ENCODE measurements around the gene SMG7. TPM values are rescaled to one million over a fixed set of nuclear protein-coding genes. Genes with fewer than 3 reads are reported as not detected.

Gene SMG7
- total and polyA plus RNA-seq, 10 of the 15 experiments (the other 5 are each of a cell fraction or from before 2014, with no cell fraction given), result 9.5 to 65.4 (median 42.7) TPM

DNA sequence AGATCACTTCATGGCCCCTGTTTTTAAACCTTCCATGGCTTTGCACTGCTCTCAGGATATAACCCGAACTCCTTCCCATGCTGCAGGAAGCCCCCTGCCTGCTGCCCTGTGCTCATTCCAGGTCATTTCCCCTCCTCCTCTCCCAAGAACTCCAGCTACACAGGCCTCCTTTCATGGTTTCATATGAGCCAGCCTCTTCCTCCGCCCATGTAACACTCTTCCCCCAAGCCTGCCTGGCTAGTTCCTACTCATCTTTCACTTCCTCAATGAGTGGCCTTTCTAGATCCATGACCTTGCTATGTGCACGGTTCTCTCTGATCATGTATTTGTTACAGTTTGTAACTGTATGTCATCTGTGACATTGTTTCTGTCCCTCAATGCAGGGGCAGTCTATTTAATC is 121.1 kb downstream of the SMG7 start (continued):
- TF ChIP-seq, protein P1, sequence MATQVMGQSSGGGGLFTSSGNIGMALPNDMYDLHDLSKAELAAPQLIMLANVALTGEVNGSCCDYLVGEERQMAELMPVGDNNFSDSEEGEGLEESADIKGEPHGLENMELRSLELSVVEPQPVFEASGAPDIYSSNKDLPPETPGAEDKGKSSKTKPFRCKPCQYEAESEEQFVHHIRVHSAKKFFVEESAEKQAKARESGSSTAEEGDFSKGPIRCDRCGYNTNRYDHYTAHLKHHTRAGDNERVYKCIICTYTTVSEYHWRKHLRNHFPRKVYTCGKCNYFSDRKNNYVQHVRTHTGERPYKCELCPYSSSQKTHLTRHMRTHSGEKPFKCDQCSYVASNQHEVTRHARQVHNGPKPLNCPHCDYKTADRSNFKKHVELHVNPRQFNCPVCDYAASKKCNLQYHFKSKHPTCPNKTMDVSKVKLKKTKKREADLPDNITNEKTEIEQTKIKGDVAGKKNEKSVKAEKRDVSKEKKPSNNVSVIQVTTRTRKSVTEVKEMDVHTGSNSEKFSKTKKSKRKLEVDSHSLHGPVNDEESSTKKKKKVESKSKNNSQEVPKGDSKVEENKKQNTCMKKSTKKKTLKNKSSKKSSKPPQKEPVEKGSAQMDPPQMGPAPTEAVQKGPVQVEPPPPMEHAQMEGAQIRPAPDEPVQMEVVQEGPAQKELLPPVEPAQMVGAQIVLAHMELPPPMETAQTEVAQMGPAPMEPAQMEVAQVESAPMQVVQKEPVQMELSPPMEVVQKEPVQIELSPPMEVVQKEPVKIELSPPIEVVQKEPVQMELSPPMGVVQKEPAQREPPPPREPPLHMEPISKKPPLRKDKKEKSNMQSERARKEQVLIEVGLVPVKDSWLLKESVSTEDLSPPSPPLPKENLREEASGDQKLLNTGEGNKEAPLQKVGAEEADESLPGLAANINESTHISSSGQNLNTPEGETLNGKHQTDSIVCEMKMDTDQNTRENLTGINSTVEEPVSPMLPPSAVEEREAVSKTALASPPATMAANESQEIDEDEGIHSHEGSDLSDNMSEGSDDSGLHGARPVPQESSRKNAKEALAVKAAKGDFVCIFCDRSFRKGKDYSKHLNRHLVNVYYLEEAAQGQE (IDR thresholded peaks at IDR 0.05; ENCODE audit: low read depth, low read length), result no peak
- TF ChIP-seq POU2F2 (IDR thresholded peaks at IDR 0.05; ENCODE audit: borderline replicate concordance, low read depth, low read length) (peak; percentile 36; the same call in 1 of the 3 replicates), CHD4 (IDR thresholded peaks at IDR 0.05) (no peak)
- TF ChIP-seq, protein P2, sequence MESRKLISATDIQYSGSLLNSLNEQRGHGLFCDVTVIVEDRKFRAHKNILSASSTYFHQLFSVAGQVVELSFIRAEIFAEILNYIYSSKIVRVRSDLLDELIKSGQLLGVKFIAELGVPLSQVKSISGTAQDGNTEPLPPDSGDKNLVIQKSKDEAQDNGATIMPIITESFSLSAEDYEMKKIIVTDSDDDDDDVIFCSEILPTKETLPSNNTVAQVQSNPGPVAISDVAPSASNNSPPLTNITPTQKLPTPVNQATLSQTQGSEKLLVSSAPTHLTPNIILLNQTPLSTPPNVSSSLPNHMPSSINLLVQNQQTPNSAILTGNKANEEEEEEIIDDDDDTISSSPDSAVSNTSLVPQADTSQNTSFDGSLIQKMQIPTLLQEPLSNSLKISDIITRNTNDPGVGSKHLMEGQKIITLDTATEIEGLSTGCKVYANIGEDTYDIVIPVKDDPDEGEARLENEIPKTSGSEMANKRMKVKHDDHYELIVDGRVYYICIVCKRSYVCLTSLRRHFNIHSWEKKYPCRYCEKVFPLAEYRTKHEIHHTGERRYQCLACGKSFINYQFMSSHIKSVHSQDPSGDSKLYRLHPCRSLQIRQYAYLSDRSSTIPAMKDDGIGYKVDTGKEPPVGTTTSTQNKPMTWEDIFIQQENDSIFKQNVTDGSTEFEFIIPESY (IDR thresholded peaks at IDR 0.05), result no peak
- TF ChIP-seq, protein P3, sequence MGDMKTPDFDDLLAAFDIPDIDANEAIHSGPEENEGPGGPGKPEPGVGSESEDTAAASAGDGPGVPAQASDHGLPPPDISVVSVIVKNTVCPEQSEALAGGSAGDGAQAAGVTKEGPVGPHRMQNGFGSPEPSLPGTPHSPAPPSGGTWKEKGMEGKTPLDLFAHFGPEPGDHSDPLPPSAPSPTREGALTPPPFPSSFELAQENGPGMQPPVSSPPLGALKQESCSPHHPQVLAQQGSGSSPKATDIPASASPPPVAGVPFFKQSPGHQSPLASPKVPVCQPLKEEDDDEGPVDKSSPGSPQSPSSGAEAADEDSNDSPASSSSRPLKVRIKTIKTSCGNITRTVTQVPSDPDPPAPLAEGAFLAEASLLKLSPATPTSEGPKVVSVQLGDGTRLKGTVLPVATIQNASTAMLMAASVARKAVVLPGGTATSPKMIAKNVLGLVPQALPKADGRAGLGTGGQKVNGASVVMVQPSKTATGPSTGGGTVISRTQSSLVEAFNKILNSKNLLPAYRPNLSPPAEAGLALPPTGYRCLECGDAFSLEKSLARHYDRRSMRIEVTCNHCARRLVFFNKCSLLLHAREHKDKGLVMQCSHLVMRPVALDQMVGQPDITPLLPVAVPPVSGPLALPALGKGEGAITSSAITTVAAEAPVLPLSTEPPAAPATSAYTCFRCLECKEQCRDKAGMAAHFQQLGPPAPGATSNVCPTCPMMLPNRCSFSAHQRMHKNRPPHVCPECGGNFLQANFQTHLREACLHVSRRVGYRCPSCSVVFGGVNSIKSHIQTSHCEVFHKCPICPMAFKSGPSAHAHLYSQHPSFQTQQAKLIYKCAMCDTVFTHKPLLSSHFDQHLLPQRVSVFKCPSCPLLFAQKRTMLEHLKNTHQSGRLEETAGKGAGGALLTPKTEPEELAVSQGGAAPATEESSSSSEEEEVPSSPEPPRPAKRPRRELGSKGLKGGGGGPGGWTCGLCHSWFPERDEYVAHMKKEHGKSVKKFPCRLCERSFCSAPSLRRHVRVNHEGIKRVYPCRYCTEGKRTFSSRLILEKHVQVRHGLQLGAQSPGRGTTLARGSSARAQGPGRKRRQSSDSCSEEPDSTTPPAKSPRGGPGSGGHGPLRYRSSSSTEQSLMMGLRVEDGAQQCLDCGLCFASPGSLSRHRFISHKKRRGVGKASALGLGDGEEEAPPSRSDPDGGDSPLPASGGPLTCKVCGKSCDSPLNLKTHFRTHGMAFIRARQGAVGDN (IDR thresholded peaks at IDR 0.05), result no peak
- TF ChIP-seq, protein P4, sequence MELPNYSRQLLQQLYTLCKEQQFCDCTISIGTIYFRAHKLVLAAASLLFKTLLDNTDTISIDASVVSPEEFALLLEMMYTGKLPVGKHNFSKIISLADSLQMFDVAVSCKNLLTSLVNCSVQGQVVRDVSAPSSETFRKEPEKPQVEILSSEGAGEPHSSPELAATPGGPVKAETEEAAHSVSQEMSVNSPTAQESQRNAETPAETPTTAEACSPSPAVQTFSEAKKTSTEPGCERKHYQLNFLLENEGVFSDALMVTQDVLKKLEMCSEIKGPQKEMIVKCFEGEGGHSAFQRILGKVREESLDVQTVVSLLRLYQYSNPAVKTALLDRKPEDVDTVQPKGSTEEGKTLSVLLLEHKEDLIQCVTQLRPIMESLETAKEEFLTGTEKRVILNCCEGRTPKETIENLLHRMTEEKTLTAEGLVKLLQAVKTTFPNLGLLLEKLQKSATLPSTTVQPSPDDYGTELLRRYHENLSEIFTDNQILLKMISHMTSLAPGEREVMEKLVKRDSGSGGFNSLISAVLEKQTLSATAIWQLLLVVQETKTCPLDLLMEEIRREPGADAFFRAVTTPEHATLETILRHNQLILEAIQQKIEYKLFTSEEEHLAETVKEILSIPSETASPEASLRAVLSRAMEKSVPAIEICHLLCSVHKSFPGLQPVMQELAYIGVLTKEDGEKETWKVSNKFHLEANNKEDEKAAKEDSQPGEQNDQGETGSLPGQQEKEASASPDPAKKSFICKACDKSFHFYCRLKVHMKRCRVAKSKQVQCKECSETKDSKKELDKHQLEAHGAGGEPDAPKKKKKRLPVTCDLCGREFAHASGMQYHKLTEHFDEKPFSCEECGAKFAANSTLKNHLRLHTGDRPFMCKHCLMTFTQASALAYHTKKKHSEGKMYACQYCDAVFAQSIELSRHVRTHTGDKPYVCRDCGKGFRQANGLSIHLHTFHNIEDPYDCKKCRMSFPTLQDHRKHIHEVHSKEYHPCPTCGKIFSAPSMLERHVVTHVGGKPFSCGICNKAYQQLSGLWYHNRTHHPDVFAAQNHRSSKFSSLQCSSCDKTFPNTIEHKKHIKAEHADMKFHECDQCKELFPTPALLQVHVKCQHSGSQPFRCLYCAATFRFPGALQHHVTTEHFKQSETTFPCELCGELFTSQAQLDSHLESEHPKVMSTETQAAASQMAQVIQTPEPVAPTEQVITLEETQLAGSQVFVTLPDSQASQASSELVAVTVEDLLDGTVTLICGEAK (IDR thresholded peaks at IDR 0.05; ENCODE audit: borderline replicate concordance), result no peak

Data from GM12878 (cell line).